Smooth muscle cell (in vitro differentiated cells): ENCODE data around the gene MSL3. TPM values are rescaled to one million over a fixed set of nuclear protein-coding genes. Genes with fewer than 3 reads are reported as not detected.

Experiments
- DNase-seq: peaks from one replicate; lab custom pipeline; 2025; ENCODE audit not compliant: unreplicated experiment; lab: John Stamatoyannopoulos, UW
- H2AFZ ChIP-seq: fragments of 200-600 bp; sonication (generic); 2 replicates; pipeline ENCODE4 v1.6.0; 2016; ENCODE audit warnings: antibody characterized with exemption, low read depth, mild to moderate bottlenecking
- H3F3A ChIP-seq: fragments of 200-600 bp; sonication (generic); 2 replicates; pipeline ENCODE4 v1.6.0; 2017; ENCODE audit warnings: antibody characterized with exemption, low read depth
- H3K27ac ChIP-seq: fragments of 200-600 bp; sonication (generic); 2 replicates; pipeline ENCODE4 v1.5.1; 2016; ENCODE audit warnings: low read depth, mild to moderate bottlenecking
- H3K27me3 ChIP-seq: fragments of 200-600 bp; sonication (generic); 2 replicates; pipeline ENCODE4 v1.6.1; 2016; ENCODE audit warnings: low read depth, mild to moderate bottlenecking
- H3K36me3 ChIP-seq: fragments of 200-600 bp; sonication (generic); 2 replicates; pipeline ENCODE4 v1.5.1; 2016; ENCODE audit warnings: low read depth
- H3K4me1 ChIP-seq: fragments of 200-600 bp; sonication (generic); 2 replicates; pipeline ENCODE4 v1.5.1; 2016; ENCODE audit warnings: low read depth
- H3K4me2 ChIP-seq: fragments of 200-600 bp; sonication (generic); 2 replicates; pipeline ENCODE4 v1.6.0; 2016; ENCODE audit warnings: mild to moderate bottlenecking
- H3K4me3 ChIP-seq: fragments of 200-600 bp; sonication (generic); 2 replicates; pipeline ENCODE4 v1.5.1; 2016; ENCODE audit warnings: mild to moderate bottlenecking
- H3K79me2 ChIP-seq: fragments of 200-600 bp; sonication (generic); 2 replicates; pipeline ENCODE4 v1.6.0; 2016; ENCODE audit warnings: low read depth, mild to moderate bottlenecking
- H3K9ac ChIP-seq: fragments of 200-600 bp; sonication (generic); 2 replicates; pipeline ENCODE4 v1.6.0; 2016; ENCODE audit warnings: low read depth
- H3K9me3 ChIP-seq: fragments of 200-600 bp; sonication (generic); replicated peaks from 2 replicates; pipeline ENCODE4 v1.5.1; 2016; ENCODE audit warnings: low read depth
- H4K20me1 ChIP-seq: fragments of 200-600 bp; sonication (generic); 2 replicates; pipeline ENCODE4 v1.6.0; 2016; ENCODE audit warnings: low read depth
- CTCF ChIP-seq: fragments of 200-600 bp; sonication (generic); IDR thresholded peaks from 2 replicates; pipeline ENCODE4 v1.5.1; 2017; ENCODE audit warnings: borderline replicate concordance, mild to moderate bottlenecking, antibody characterized with exemption; ENCODE audit not compliant: insufficient read depth, poor library complexity, severe bottlenecking
- WGBS: methylation state at CpG from one replicate; pipeline ENCODE4 v1.1.7; 2016; ENCODE audit warnings: low lambda C conversion rate; 5-methylcytosine and 5-hydroxymethylcytosine counted together
- polyA plus RNA-seq: library from polyadenylated mRNA; unstranded; fragments of >200 nt; fragmentation: Nextera tagmentation; extraction: Ambion mirVana; gene quantifications from 2 replicates; pipeline ENCODE4 v1.2.1, GENCODE V29; 2016
- total RNA-seq: library from RNA; depleted of rRNA; stranded (reverse); fragments of >200 nt; gene quantifications from 2 replicates; pipeline ENCODE4 v1.2.3, GENCODE V29; 2014

The MSL3 gene
- total and polyA plus RNA-seq, 2 experiments from 2014 or later: 15.7 to 48.1 TPM

- H3K27me3 ChIP-seq: no peaks in the 10 kb centered on the region
- no peak overlapping the region for H3K4me2 ChIP-seq
- 75% methylated on average over 3 of the region's 3 CpGs for WGBS
- H3K27ac ChIP-seq: no peak overlapping the region
- peaks cover 4% of the 10 kb centered on the region for H3K4me1 ChIP-seq
- H3K79me2 ChIP-seq: no peaks in the 10 kb centered on the region
- DNase-seq: no peak
- H4K20me1 ChIP-seq: no peaks in the 10 kb centered on the region
- H3K9me3 ChIP-seq: no peaks in the 10 kb centered on the region
- H3K36me3 ChIP-seq: peaks cover 4% of the 10 kb centered on the region
- H3K4me3 ChIP-seq: no peak overlapping the region
- no peak overlapping the region for H2AFZ ChIP-seq
- H3F3A ChIP-seq: no peaks in the 10 kb centered on the region
- no peak overlapping the region for H3K9ac ChIP-seq
- TF ChIP-seq CTCF: no peak
These were observed 2.9 kb downstream of the MSL3 start for GRCh38 chrX:11760958-11761357.

- no peak for DNase-seq
- Histone ChIP-seq H3K4me1 (peaks cover 4% of the 10 kb centered on the region), H3K9ac (no peak overlapping the region), H3K9me3 (no peaks in the 10 kb centered on the region), H3K36me3 (peaks cover 4% of the 10 kb centered on the region), H2AFZ (no peak overlapping the region), H3K79me2 (no peaks in the 10 kb centered on the region), H3K27me3 (no peaks in the 10 kb centered on the region), H3K4me3 (no peak overlapping the region), H3F3A (no peaks in the 10 kb centered on the region), H3K4me2 (no peak overlapping the region), H4K20me1 (no peaks in the 10 kb centered on the region), H3K27ac (no peak overlapping the region)
- 83% methylated on average over 8 of the region's 8 CpGs for whole genome bisulfite sequencing
- TF ChIP-seq CTCF: no peak
These were observed 6.6 kb downstream of the MSL3 start for GRCh38 chrX:11764602-11765067.

GRCh38 chrX:11765449-11765848 is 7.4 kb downstream of the MSL3 start:
- H3K4me3 ChIP-seq: no peak overlapping the region
- no peak for DNase-seq
- no peaks in the 10 kb centered on the region for H3K79me2 ChIP-seq
- no peaks in the 10 kb centered on the region for H3F3A ChIP-seq
- no peak overlapping the region for H3K4me2 ChIP-seq
- H3K9me3 ChIP-seq: no peaks in the 10 kb centered on the region
- no peak overlapping the region for H3K27ac ChIP-seq
- no peaks in the 10 kb centered on the region for H3K4me1 ChIP-seq
- no peaks in the 10 kb centered on the region for H3K27me3 ChIP-seq
- no peak overlapping the region for H3K9ac ChIP-seq
- TF ChIP-seq CTCF: no peak
- H4K20me1 ChIP-seq: no peaks in the 10 kb centered on the region
- peaks cover 4% of the 10 kb centered on the region for H3K36me3 ChIP-seq
- no peak overlapping the region for H2AFZ ChIP-seq
- WGBS: 91% methylated on average over 16 of the region's 16 CpGs

GRCh38 chrX:11766487-11766886 is 8.4 kb downstream of the MSL3 start:
- Histone ChIP-seq H3F3A (no peaks in the 10 kb centered on the region), H3K36me3 (peaks cover 4% of the 10 kb centered on the region), H3K9ac (no peak overlapping the region), H4K20me1 (no peaks in the 10 kb centered on the region), H3K4me3 (no peak overlapping the region), H3K9me3 (no peaks in the 10 kb centered on the region), H3K79me2 (no peaks in the 10 kb centered on the region), H3K27me3 (no peaks in the 10 kb centered on the region), H3K4me1 (no peaks in the 10 kb centered on the region), H3K27ac (no peak overlapping the region), H2AFZ (no peak overlapping the region), H3K4me2 (no peak overlapping the region)
- WGBS: 84% methylated on average over 9 of the region's 9 CpGs
- no peak for DNase-seq
- TF ChIP-seq CTCF: no peak
